GM18498 (cell line): Measurements from ENCODE around the gene FSTL4.

Experiments
- ATAC-seq: cut with Tn5 transposase; IDR thresholded peaks from one replicate; pipeline ENCODE4 v1.9.1; 2021; ENCODE audit warnings: mild to moderate bottlenecking, moderate library complexity; ENCODE audit not compliant: unreplicated experiment

FSTL4 gene

GRCh38 chr5:133612249-133612860 lies at the start of gene FSTL4:
TSS of gene FSTL4 (minus strand) at chr5:133612541.
- no peak for ATAC-seq

DNA sequence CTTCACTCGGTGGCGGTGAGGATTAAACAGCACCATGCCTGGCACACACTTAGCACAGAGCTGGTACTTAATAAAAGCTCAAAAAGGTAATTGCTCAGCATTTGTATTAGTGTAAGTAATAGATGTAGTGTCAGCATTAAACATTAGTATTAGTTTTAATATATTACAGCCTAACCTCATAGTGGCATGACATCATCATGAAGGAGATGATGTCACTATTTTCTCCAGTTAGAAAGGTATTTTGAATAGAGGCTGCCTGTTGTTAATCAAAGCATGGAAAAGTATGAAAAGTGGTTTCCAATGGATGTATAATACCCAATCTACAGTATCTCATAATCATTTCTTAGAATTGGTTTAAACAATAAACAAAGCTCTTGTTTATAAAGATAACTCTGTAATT lies 49.0 kb upstream of the FSTL4 start:
- ATAC-seq = no peak

DNA sequence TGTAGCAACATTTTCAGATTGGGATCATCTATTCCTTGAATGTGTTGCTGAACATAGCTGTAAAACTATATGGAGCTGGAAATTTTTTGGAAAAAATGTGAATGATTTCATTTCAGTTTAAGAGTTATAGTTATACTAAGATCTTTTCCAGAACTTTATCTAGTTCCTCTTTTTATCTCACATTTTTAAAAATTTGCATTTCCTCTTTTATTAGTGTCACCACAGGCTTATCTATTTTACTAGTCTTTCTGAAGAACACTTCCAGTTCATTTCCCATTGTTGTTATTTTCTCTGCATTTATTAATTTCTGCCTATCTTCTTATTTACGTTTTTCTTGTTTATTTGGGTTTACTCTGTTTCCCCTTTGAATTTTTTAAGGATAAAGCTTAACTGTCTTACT lies 46.0 kb upstream of the FSTL4 start:
- no peak for ATAC-seq

DNA sequence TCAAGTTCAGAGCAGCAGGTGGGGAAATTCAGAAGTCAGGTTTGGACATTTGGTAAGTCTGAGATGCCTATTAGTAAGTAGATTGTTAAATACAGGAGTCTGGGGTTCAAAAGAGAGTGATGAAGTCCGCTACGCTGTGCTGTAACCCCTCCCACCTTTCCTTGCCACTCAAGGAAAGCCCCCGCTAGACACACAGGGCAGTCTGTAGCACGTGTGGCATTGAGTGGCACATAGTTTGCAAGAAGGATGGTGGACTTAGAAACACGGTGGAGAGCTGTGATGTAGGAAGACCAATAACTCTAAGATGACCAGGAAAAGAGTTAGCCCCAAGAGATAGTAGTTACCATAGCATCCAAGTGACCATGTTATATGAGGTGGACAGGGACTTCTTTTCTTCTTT lies 44.7 kb upstream of the FSTL4 start:
- no peak for ATAC-seq

- ATAC-seq = no peak
These were observed 43.6 kb upstream of the FSTL4 start for GRCh38 chr5:133655966-133656365.

DNA sequence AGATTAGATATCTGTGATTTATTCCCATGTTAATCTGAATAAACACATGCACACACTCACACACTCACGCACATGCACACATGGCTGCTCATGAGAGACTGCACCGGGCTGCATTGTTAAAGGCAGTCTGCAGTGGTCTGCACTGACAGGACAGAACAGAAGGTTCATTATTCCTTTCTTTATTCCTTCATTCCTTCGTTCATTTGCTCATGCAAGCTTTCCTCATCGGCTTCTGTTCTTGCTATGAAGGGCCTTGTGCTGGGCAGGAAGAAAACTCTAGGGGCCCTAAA lies 41.4 kb upstream of the FSTL4 start:
- ATAC-seq = no peak

GRCh38 chr5:133652951-133653759 lies 40.8 kb upstream of the FSTL4 start:
- no peak for ATAC-seq

GRCh38 chr5:133644000-133644865 lies 31.9 kb upstream of the FSTL4 start:
- ATAC-seq = no peak

DNA sequence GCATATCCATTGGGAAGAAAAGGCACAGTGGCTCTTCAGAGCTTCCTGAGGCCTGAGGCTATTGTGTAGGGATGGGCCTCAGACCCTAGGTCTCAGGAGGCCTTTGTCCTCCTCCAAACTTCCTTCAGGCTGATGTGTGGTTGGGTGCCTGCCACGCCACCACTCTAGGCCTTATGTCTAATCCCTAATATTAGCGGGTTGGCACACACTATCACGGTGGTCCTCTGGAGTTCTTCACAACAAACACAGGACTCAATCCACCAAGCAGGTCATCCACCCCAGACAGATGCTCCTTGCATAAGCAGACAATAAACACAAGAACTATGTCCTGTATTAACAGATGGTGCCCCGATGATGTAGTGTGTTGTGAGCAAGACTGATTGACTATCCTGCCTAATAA lies 31.0 kb upstream of the FSTL4 start:
- no peak for ATAC-seq

DNA sequence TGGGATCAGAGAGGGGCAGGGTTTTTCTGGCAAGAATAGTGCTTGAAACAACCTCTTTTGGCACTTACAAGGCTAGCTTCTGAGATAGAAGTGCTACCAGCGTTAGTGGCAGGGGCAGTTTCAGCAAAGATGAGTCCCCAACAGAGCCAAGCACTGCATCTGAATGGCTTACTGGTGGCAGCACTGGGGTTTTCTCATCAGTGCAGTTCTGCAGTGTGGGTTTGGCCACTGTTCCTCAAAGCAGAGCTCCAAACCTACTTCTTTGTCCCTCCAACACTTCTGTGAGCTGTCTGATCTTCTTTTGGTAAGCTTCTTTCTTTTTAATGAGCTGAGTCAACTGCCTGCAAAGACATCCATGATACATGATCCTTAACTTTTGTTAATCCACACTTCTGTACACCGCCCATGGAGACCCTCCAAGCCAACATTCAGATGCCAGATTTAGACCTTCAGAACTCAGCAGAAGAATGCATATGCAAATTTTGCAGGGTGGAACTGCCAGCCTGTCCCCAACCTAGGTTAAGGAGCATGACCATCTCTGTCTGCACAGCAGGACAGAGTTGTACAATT lies 29.9 kb upstream of the FSTL4 start:
- ATAC-seq = no peak

GRCh38 chr5:133641683-133642082 lies 29.3 kb upstream of the FSTL4 start:
- no peak for ATAC-seq

- ATAC-seq = no peak
These were observed 27.6 kb upstream of the FSTL4 start for GRCh38 chr5:133639850-133640528.

DNA sequence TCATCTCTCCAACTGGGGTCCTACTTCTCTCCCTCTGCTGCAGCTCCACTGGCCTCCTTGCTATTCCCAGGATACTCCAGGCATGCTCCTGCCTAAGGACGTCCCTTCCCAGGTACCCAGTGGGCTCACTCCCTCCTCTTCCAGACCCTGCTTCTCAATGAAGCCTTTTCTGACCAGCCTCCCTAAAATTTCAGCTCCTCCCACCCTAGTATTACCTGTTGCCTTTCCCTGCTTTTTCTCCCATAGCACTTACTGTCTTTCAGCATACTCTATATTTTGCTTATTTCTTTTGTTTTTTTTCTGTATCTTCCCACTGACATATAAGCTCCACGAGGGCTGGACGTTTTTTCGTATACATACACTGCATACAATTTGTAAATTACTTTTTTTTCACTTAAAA lies 26.1 kb upstream of the FSTL4 start:
- ATAC-seq = no peak

- ATAC-seq = no peak
These were observed 24.9 kb upstream of the FSTL4 start for GRCh38 chr5:133637206-133637605.

DNA sequence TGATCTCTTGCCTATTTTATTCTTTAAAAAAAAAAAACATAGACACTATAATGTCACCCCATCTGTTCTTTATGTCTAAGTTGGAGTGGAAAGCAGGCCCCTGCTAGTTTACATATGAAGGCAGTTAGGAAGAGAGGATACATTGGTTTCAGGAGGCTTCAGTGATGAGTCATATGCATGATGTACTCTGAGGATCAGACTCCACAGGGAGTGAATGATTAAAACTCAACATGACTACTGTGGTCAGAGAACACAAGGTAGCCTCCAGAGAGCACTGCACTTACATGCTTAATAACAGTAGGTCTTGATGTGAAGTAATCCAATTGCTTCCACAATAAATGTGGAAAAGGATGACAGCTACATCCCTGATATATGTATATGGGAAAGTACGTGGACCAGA lies 22.7 kb upstream of the FSTL4 start:
- no peak for ATAC-seq

GRCh38 chr5:133627180-133627579 lies 14.8 kb upstream of the FSTL4 start:
- no peak for ATAC-seq

DNA sequence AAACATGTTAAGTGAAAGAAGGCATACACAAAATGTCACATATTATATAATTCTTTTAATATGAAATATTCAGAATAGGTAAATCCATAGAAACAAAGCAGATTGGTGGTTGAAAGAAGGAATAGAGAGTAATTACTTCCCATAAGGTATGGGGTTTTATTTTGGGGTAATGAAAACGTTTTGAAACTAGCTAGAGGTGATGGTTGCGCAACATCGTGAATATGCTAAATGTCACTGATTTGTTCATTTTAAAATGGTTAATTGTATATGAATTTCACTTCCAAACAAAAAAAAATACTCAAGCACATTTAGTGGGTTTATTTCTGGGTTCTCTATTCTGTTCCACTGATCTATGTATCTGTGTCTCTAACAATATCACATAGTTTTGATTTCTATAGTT lies 12.0 kb upstream of the FSTL4 start:
- no peak for ATAC-seq

DNA sequence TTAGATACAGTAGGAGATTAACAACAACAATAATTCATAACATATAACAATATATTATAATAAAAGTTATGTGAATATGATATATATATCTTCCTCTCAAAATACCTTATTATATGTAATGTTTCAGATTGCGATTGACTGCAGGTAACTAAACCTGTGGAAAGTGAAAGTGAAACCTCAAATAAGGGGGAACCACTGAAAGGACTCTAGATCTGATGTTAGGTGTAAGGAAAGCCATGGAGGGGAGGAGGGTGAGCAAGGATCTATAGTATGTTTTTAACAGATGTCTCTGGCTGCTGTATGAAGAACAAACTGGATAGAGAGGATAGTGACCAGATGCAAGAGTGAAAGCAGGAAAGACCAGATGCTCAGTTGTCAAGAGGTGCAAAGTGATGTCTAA lies 5.8 kb upstream of the FSTL4 start:
- no peak for ATAC-seq

DNA sequence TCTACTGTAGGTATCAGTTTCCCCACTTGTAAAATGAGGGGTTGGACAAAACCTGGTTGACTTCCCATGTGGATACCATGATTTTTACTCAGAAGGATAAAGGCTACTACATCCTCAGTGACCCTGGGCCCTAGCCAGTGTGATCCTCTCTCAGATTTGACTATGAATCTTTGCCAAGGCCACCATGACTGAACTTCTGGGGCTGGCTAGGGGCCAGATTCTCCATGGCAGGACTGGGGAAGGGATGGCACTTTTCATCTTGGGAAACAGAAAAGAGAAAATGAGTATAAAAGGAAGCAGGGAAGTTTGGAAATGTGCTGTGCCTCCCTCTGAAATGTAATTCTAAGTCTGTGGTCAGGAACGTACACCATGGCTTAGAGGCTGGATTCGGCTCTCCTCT lies 1.4 kb upstream of the FSTL4 start:
- no peak for ATAC-seq

DNA sequence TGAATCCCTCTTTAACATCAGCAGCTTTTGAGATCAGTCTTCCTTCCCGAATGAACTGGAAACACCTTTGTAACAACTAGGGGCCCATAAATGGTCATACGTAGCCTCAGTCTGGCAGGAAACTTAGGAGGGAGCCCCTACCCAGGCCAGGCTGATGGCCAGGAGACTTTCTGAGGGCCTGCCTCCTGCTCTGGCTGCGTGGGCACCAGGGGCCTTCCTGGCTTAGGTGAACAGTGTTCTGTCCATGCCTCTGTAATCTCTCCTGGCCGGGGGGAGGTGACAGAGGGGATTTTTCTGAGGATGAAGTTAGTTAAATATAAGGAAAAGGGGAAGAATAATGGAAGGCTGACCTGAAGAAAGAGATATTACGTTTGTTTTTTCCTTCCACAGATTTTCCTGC lies 843 bp upstream of the FSTL4 start:
- no peak for ATAC-seq
